HepG2 (cell line): Measurements from ENCODE around the gene MSI2. TPM values are rescaled to one million over a fixed set of nuclear protein-coding genes. Genes with fewer than 3 reads are reported as not detected.

Experiments
- ATF7-NPFF ChIP-seq: sonication (generic); formaldehyde crosslinking; IDR thresholded peaks from 2 replicates; pipeline ENCODE4 v1.8.1; 2023; ENCODE audit warnings: mild to moderate bottlenecking, low read depth, missing genetic modification reagents, moderate library complexity
- BCL6 ChIP-seq: IDR thresholded peaks from 2 replicates; pipeline ENCODE4 v1.6.1; 2016; ENCODE audit warnings: missing genetic modification reagents, missing compliant biosample characterization
- FOXC1 ChIP-seq: sonication (generic); formaldehyde crosslinking; IDR thresholded peaks from 2 replicates; pipeline ENCODE4 v1.8.0; 2022; ENCODE audit warnings: mild to moderate bottlenecking, missing genetic modification reagents, borderline replicate concordance
- HNF4A ChIP-seq: sonication (generic); formaldehyde crosslinking; IDR thresholded peaks from 2 replicates; pipeline ENCODE4 v1.4.0; 2020; ENCODE audit warnings: missing genetic modification reagents
- MED1 ChIP-seq: sonication (generic); formaldehyde crosslinking; IDR thresholded peaks from 2 replicates; pipeline ENCODE4 v1.4.0; 2020; ENCODE audit warnings: missing genetic modification reagents
- NFKB2 ChIP-seq: sonication (generic); formaldehyde crosslinking; IDR thresholded peaks from 2 replicates; pipeline ENCODE4 v1.4.0; 2020; ENCODE audit warnings: missing genetic modification reagents, borderline replicate concordance
- PPARG ChIP-seq: conservative IDR thresholded peaks from 2 replicates; pipeline ENCODE4 v1.6.1; 2016; ENCODE audit warnings: missing biosample characterization, missing genetic modification reagents
- RARA ChIP-seq: IDR thresholded peaks from 2 replicates; pipeline ENCODE4 v1.6.1; 2016; ENCODE audit warnings: missing genetic modification reagents, missing compliant biosample characterization
- SNAI1 ChIP-seq: sonication (generic); formaldehyde crosslinking; IDR thresholded peaks from 2 replicates; pipeline ENCODE4 v1.5.0; 2020; ENCODE audit warnings: mild to moderate bottlenecking, missing genetic modification reagents, borderline replicate concordance
- SRF ChIP-seq: IDR thresholded peaks from 2 replicates; pipeline ENCODE4 v1.6.1; 2011; ENCODE audit warnings: mild to moderate bottlenecking, low read depth, low read length, moderate library complexity
- ZNF20 ChIP-seq: sonication (generic); formaldehyde crosslinking; IDR thresholded peaks from 2 replicates; pipeline ENCODE4 v1.4.0; 2020; ENCODE audit warnings: mild to moderate bottlenecking, moderate library complexity, missing genetic modification reagents
- ZNF644 ChIP-seq: IDR thresholded peaks from 2 replicates; pipeline ENCODE4 v1.6.1; 2016; ENCODE audit warnings: low read depth
- ZNF883 ChIP-seq: sonication (generic); formaldehyde crosslinking; IDR thresholded peaks from 2 replicates; pipeline ENCODE4 v1.5.1; 2020; ENCODE audit warnings: mild to moderate bottlenecking, missing genetic modification reagents; ENCODE audit errors: not compliant biosample characterization
- ZSCAN29 ChIP-seq: sonication (generic); formaldehyde crosslinking; conservative IDR thresholded peaks from 2 replicates; pipeline ENCODE4 v1.4.0; 2020; ENCODE audit warnings: mild to moderate bottlenecking, missing genetic modification reagents
- polyA plus RNA-seq, 8 experiments: library from polyadenylated mRNA; depleted of rRNA in 3 of 8; stranded (reverse) in 7 of 8; unstranded in 1 of 8; fragments of >200 nt; fragmentation: Illumina TruSeq in 4 of 8; extraction: Trizol in 4 of 8; gene quantifications; 2 replicates each; pipeline versions ENCODE4 v1.2.1 to v1.2.3, GENCODE V29; 2011 to 2016; ENCODE audit warnings: low read depth in 4 of 8, missing spikeins in 1 of 8, mixed read lengths in 1 of 8; ENCODE audit not compliant: insufficient read depth in 1 of 8
- total RNA-seq, 5 experiments: library from RNA; depleted of rRNA; stranded (reverse); fragments of >200 nt; fragmentation: Illumina TruSeq; extraction: Trizol; gene quantifications; 2 replicates each; pipeline ENCODE4 v1.2.3, GENCODE V29; 2016; ENCODE audit warnings: low read depth in 1 of 5
- TF ChIP-seq, protein P1 (sequence below): sonication (generic); formaldehyde crosslinking; IDR thresholded peaks from 2 replicates; pipeline ENCODE4 v1.4.0; 2020; ENCODE audit warnings: missing genetic modification reagents, mild to moderate bottlenecking, borderline replicate concordance
- TF ChIP-seq, protein P2 (sequence below): IDR thresholded peaks from 2 replicates; pipeline ENCODE4 v1.6.1; 2016; ENCODE audit warnings: low read depth, missing genetic modification reagents, missing compliant biosample characterization
- TF ChIP-seq, protein P3 (sequence below): conservative IDR thresholded peaks from 2 replicates; pipeline ENCODE4 v1.6.1; 2018; ENCODE audit warnings: missing genetic modification reagents
- TF ChIP-seq, protein P4 (sequence below): sonication (generic); formaldehyde crosslinking; IDR thresholded peaks from 2 replicates; pipeline ENCODE4 v1.8.1; 2023; ENCODE audit warnings: mild to moderate bottlenecking, missing genetic modification reagents, borderline replicate concordance

MSI2 gene
- total and polyA plus RNA-seq, 2 of the 13 experiments (the other 11 are each of a cell fraction or from before 2014, with no cell fraction given), result 77.5 to 78.4 TPM

DNA sequence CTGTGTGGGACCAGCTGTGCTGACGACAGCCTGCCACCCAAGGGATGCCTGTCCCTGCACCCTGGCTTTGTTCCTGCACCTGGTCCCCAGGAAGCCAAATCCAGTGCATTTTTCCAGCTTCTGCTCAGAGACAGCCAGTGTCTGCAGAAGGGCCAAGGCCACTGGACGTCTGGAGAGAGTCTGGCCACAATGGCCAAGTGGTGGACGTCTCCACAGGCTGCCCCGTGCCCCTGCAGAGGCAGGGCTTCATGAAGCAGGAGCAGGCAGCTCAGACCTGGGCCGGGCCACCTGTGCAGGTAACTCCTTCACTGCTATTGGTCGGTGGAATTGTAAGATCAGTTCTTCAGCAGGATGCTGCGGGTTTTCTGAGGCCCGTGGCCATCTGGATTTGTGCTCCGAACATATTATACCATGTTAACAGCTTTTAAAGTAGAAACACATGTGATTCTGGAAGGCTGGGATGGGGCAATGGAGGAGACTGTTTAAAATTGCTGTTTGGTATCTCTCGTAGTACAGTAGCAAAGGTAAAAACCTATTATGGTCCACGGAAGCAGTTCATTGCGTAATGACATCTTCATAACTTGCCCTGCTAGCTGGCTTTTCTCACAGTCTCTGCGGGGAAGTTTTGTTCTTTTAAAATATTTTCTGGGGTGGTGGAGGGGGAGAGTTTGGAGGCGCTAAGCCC is 303.5 kb downstream of the MSI2 start (continued):
- TF ChIP-seq PPARG (CRISPR knock-in tag) (no peak; the same call in 1 of the 2 replicates), FOXC1 (peak; percentile 53; the same call in 1 of the 2 replicates), SRF (peak; percentile 60; the same call in 1 of the 2 replicates), BCL6 (CRISPR knock-in tag) (0 out of 2 replicates have a peak, but pooled peaks have one; percentile 20), ZSCAN29 (CRISPR knock-in tag) (peak; percentile 51; the same call in 1 of the 2 replicates), ZNF883 (CRISPR knock-in tag) (peak; percentile 53), RARA (0 out of 2 replicates have a peak, but pooled peaks have one; percentile 16), ZNF644 (0 out of 2 replicates have a peak, but pooled peaks have one; percentile 22), ATF7-NPFF (no peak), HNF4A (CRISPR knock-in tag) (peak; percentile 52), NFKB2 (CRISPR knock-in tag) (peak; percentile 46; the same call in 1 of the 2 replicates), ZNF20 (CRISPR knock-in tag) (0 out of 2 replicates have a peak, but pooled peaks have one; percentile 45), SNAI1 (CRISPR knock-in tag) (0 out of 2 replicates have a peak, but pooled peaks have one; percentile 5), MED1 (CRISPR knock-in tag) (peak; percentile 54; the same call in 1 of the 2 replicates)
- TF ChIP-seq, protein P1, sequence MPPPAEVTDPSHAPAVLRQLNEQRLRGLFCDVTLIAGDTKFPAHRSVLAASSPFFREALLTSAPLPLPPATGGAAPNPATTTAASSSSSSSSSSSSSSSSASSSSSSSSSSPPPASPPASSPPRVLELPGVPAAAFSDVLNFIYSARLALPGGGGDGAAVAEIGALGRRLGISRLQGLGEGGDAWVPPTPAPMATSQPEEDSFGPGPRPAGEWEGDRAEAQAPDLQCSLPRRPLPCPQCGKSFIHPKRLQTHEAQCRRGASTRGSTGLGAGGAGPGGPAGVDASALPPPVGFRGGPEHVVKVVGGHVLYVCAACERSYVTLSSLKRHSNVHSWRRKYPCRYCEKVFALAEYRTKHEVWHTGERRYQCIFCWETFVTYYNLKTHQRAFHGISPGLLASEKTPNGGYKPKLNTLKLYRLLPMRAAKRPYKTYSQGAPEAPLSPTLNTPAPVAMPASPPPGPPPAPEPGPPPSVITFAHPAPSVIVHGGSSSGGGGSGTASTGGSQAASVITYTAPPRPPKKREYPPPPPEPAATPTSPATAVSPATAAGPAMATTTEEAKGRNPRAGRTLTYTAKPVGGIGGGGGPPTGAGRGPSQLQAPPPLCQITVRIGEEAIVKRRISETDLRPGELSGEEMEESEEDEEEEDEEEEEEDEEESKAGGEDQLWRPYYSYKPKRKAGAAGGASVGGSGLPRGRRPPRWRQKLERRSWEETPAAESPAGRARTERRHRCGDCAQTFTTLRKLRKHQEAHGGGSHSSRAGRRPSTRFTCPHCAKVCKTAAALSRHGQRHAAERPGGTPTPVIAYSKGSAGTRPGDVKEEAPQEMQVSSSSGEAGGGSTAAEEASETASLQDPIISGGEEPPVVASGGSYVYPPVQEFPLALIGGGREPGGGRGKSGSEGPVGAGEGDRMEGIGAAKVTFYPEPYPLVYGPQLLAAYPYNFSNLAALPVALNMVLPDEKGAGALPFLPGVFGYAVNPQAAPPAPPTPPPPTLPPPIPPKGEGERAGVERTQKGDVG (CRISPR knock-in tag), result 0 out of 2 replicates have a peak, but pooled peaks have one; percentile 35
- TF ChIP-seq, protein P2, sequence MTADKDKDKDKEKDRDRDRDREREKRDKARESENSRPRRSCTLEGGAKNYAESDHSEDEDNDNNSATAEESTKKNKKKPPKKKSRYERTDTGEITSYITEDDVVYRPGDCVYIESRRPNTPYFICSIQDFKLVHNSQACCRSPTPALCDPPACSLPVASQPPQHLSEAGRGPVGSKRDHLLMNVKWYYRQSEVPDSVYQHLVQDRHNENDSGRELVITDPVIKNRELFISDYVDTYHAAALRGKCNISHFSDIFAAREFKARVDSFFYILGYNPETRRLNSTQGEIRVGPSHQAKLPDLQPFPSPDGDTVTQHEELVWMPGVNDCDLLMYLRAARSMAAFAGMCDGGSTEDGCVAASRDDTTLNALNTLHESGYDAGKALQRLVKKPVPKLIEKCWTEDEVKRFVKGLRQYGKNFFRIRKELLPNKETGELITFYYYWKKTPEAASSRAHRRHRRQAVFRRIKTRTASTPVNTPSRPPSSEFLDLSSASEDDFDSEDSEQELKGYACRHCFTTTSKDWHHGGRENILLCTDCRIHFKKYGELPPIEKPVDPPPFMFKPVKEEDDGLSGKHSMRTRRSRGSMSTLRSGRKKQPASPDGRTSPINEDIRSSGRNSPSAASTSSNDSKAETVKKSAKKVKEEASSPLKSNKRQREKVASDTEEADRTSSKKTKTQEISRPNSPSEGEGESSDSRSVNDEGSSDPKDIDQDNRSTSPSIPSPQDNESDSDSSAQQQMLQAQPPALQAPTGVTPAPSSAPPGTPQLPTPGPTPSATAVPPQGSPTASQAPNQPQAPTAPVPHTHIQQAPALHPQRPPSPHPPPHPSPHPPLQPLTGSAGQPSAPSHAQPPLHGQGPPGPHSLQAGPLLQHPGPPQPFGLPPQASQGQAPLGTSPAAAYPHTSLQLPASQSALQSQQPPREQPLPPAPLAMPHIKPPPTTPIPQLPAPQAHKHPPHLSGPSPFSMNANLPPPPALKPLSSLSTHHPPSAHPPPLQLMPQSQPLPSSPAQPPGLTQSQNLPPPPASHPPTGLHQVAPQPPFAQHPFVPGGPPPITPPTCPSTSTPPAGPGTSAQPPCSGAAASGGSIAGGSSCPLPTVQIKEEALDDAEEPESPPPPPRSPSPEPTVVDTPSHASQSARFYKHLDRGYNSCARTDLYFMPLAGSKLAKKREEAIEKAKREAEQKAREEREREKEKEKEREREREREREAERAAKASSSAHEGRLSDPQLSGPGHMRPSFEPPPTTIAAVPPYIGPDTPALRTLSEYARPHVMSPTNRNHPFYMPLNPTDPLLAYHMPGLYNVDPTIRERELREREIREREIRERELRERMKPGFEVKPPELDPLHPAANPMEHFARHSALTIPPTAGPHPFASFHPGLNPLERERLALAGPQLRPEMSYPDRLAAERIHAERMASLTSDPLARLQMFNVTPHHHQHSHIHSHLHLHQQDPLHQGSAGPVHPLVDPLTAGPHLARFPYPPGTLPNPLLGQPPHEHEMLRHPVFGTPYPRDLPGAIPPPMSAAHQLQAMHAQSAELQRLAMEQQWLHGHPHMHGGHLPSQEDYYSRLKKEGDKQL (CRISPR knock-in tag), result no peak
- TF ChIP-seq, protein P3, sequence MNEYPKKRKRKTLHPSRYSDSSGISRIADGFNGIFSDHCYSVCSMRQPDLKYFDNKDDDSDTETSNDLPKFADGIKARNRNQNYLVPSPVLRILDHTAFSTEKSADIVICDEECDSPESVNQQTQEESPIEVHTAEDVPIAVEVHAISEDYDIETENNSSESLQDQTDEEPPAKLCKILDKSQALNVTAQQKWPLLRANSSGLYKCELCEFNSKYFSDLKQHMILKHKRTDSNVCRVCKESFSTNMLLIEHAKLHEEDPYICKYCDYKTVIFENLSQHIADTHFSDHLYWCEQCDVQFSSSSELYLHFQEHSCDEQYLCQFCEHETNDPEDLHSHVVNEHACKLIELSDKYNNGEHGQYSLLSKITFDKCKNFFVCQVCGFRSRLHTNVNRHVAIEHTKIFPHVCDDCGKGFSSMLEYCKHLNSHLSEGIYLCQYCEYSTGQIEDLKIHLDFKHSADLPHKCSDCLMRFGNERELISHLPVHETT (CRISPR knock-in tag), result 0 out of 2 replicates have a peak, but pooled peaks have one; percentile 39
- TF ChIP-seq, protein P4, sequence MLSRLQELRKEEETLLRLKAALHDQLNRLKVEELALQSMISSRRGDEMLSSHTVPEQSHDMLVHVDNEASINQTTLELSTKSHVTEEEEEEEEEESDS, result no peak
